B cell (primary cell): ENCODE measurements around the gene SRBD1. TPM values are rescaled to one million over a fixed set of nuclear protein-coding genes. Genes with fewer than 3 reads are reported as not detected.

Experiments
- ATAC-seq: fragments of 200-7000 bp; cut with Tn5 transposase; one replicate; pipeline ENCODE4 v1.10.0; 2021; ENCODE audit warnings: low read depth, mild to moderate bottlenecking, moderate number of reproducible peaks, moderate library complexity
- CTCF ChIA-PET: fragments of 350-600 bp; sonication (Branson Sonifier 250); formaldehyde crosslinking; loops from one replicate; lab custom pipeline; 2021; ENCODE audit warnings: antibody characterized with exemption, inconsistent platforms; lab: Charles Lee
- POLR2A ChIA-PET: fragments of 350-600 bp; sonication (Branson Sonifier 250); formaldehyde crosslinking; loops from one replicate; lab custom pipeline; 2021; ENCODE audit warnings: antibody characterized with exemption; lab: Charles Lee
- DNase-seq: peaks from one replicate; pipeline ENCODE4 v3.0.0; 2013
- H2AFZ ChIP-seq: 2 replicates; pipeline ENCODE4 v1.6.1; 2012; ENCODE audit warnings: mild to moderate bottlenecking, low read depth, low read length; ENCODE audit not compliant: insufficient read depth, poor library complexity, severe bottlenecking
- H3K27ac ChIP-seq, 2 donors: 1 replicate in 1 of 2; 2 replicates in 1 of 2; pipeline ENCODE4 v1.5.1; 2012 to 2013; ENCODE audit warnings: low read length in 2 of 2, mild to moderate bottlenecking in 2 of 2, moderate library complexity in 1 of 2
- H3K27me3 ChIP-seq, 4 experiments: fragments of 200-600 bp in 1 of 4; sonication (generic) in 1 of 4; replicated peaks in 1 of 4; 1 replicate in 2 of 4; 2 replicates in 2 of 4; pipeline versions ENCODE4 v1.6.1 to v1.7.0; 2013 to 2016; ENCODE audit warnings: low read length in 3 of 4, mild to moderate bottlenecking in 2 of 4, mixed read lengths in 1 of 4, moderate library complexity in 1 of 4; ENCODE audit not compliant: insufficient read depth in 4 of 4, control insufficient read depth in 3 of 4; ENCODE audit errors: control extremely low read depth in 1 of 4
- H3K36me3 ChIP-seq, 2 experiments: replicated peaks in 1 of 2; 1 replicate in 1 of 2; 2 replicates in 1 of 2; pipeline versions ENCODE4 v1.6.1 to v1.7.1; 2013; ENCODE audit warnings: low read length in 1 of 2; ENCODE audit not compliant: insufficient read depth in 2 of 2, control insufficient read depth in 1 of 2; ENCODE audit errors: control extremely low read depth in 1 of 2, extremely low read depth in 1 of 2
- H3K4me1 ChIP-seq, 2 donors: fragments of 200-600 bp in 1 of 2; sonication (generic) in 1 of 2; 1 replicate in 1 of 2; 2 replicates in 1 of 2; pipeline versions ENCODE4 v1.5.1 to v1.6.1; 2013 to 2017; ENCODE audit warnings: low read length in 2 of 2; ENCODE audit not compliant: control insufficient read depth in 2 of 2, insufficient read depth in 2 of 2
- H3K4me2 ChIP-seq: replicated peaks from 2 replicates; pipeline ENCODE3; 2012; ENCODE audit warnings: mild to moderate bottlenecking, low read depth, low read length; ENCODE audit not compliant: poor library complexity, severe bottlenecking
- H3K4me3 ChIP-seq, 5 experiments: fragments of 200-600 bp in 1 of 5; sonication (generic) in 1 of 5; 1 replicate in 3 of 5; 2 replicates in 2 of 5; pipeline versions ENCODE4 v1.5.1 to v1.7.0; 2011 to 2016; ENCODE audit warnings: low read length in 4 of 5, mild to moderate bottlenecking in 4 of 5, low read depth in 2 of 5, control low read depth in 1 of 5, moderate library complexity in 1 of 5; ENCODE audit not compliant: insufficient read depth in 1 of 5; ENCODE audit errors: control extremely low read depth in 1 of 5, extremely low read depth in 1 of 5
- H3K79me2 ChIP-seq: fragments of 200-600 bp; sonication (generic); one replicate; pipeline ENCODE4 v1.6.0; 2016; ENCODE audit warnings: low read length; ENCODE audit not compliant: control insufficient read depth, insufficient read depth
- H3K9ac ChIP-seq: fragments of 200-600 bp; sonication (generic); 2 replicates; pipeline ENCODE4 v1.6.1; 2017; ENCODE audit warnings: mild to moderate bottlenecking, low read length, moderate library complexity
- H3K9me3 ChIP-seq, 3 donors: one replicate each; pipeline versions ENCODE4 v1.6.1 to v1.7.1; 2013; ENCODE audit warnings: low read length in 2 of 3; ENCODE audit not compliant: control insufficient read depth in 2 of 3, insufficient read depth in 1 of 3; ENCODE audit errors: control extremely low read depth in 1 of 3
- H4K20me1 ChIP-seq: 2 replicates; pipeline ENCODE4 v1.6.0; 2012; ENCODE audit warnings: mild to moderate bottlenecking, low read length; ENCODE audit not compliant: insufficient read depth, control insufficient read depth, poor library complexity, severe bottlenecking
- H3K27ac Mint-ChIP-seq: one replicate; pipeline ENCODE4 v1.8.0; 2021; ENCODE audit warnings: mixed read lengths
- H3K27me3 Mint-ChIP-seq: one replicate; pipeline ENCODE4 v1.8.0; 2021; ENCODE audit warnings: mixed read lengths
- H3K4me1 Mint-ChIP-seq: one replicate; pipeline ENCODE4 v1.8.0; 2021; ENCODE audit warnings: mixed read lengths
- H3K4me3 Mint-ChIP-seq: one replicate; pipeline ENCODE4 v1.8.0; 2021; ENCODE audit warnings: mixed read lengths
- H3K9me3 Mint-ChIP-seq: one replicate; pipeline ENCODE4 v1.8.0; 2022; ENCODE audit warnings: mixed read lengths; ENCODE audit not compliant: insufficient read depth
- CTCF ChIP-seq: fragments of 200-600 bp; IDR thresholded peaks from one replicate; pipeline ENCODE4 v1.8.0; 2022; ENCODE audit warnings: antibody characterized with exemption, mild to moderate bottlenecking
- EZH2 ChIP-seq: IDR thresholded peaks from 2 replicates; pipeline ENCODE4 v1.6.1; 2012; ENCODE audit warnings: borderline replicate concordance, low read depth, mild to moderate bottlenecking, moderate library complexity, low read length; ENCODE audit not compliant: insufficient read depth, poor library complexity, severe bottlenecking
- WGBS: methylation state at CpG from one replicate; pipeline ENCODE4 v1.1.5; 2013; ENCODE audit warnings: missing lambda C conversion rate; ENCODE audit not compliant: insufficient coverage; 5-methylcytosine and 5-hydroxymethylcytosine counted together
- intact Hi-C: fragments of 100-400 bp; cut with micrococcal nuclease; formaldehyde crosslinking; loops from one replicate; pipeline ENCODE4 v1.10.0; 2022
- polyA plus RNA-seq: library from polyadenylated mRNA; depleted of rRNA; stranded (reverse); fragments of >200 nt; gene quantifications from 2 replicates; pipeline ENCODE4 v1.2.3, GENCODE V29; 2012
- total RNA-seq, 2 donors: library from RNA; stranded (reverse); fragments of 120-200 nt in 1 of 2; gene quantifications; 1 replicate in 1 of 2; 2 replicates in 1 of 2; pipeline versions ENCODE4 v1.2.3 to v1.2.4, GENCODE V29; 2013 to 2022

Gene SRBD1
- total and polyA plus RNA-seq, 2 donors (not counting 1 experiment from before 2014, with no cell fraction given): 6.2 to 27.1 TPM

- no peaks in the 10 kb centered on the region for H3K27me3 Mint-ChIP-seq
- peak overlapping the region; percentile 46 for H3K27ac Mint-ChIP-seq
- H3K4me1 Mint-ChIP-seq: peaks cover 26% of the 10 kb centered on the region
- no peaks in the 10 kb centered on the region for H3K27me3 ChIP-seq
- TF ChIP-seq EZH2: no peak
- CTCF ChIA-PET: no interaction called here
- H3K36me3 ChIP-seq: no peaks in the 10 kb centered on the region
- DNase-seq: no peak
- no peaks in the 10 kb centered on the region for H4K20me1 ChIP-seq
- no peak overlapping the region for H3K4me3 ChIP-seq
- no peaks in the 10 kb centered on the region for H3K9me3 ChIP-seq
- POLR2A ChIA-PET: no interaction called here
- no peaks in the 10 kb centered on the region for H3K9me3 Mint-ChIP-seq
- H3K4me1 ChIP-seq: peaks cover 13 to 16% of the 10 kb centered on the region in 2 donors
- intact Hi-C loops: no loop called here
- no peak overlapping the region for H3K27ac ChIP-seq
- ATAC-seq: no peak
- H3K4me3 Mint-ChIP-seq: peak overlapping the region; percentile 6
- no peak overlapping the region for H3K9ac ChIP-seq
- H2AFZ ChIP-seq: no peak overlapping the region
- peaks cover 31% of the 10 kb centered on the region for H3K79me2 ChIP-seq
- no CpG with 5 or more reads among the region's 2 CpGs for WGBS
- no peak overlapping the region for H3K4me2 ChIP-seq
These were observed 1.2 kb upstream of the SRBD1 start for GRCh38 chr2:45612285-45612684.

- Histone ChIP-seq H4K20me1 (peaks cover 5% of the 10 kb centered on the region), H3K4me3 (peak overlapping the region; percentile 73 to 96 (median 88)), H3K9me3 (no peaks in the 10 kb centered on the region), H3K27me3 (no peaks in the 10 kb centered on the region), H3K79me2 (peaks cover 46% of the 10 kb centered on the region), H3K36me3 (no peaks in the 10 kb centered on the region), H2AFZ (peak overlapping the region; percentile 90), H3K27ac (peak overlapping the region; percentile 90 to 93), H3K9ac (peak overlapping the region; percentile 85), H3K4me2 (peak overlapping the region; percentile 80), H3K4me1 (peaks cover 13 to 16% of the 10 kb centered on the region in 2 donors)
- DNase-seq: peak; percentile 72
- intact Hi-C loops: loop anchor here (1.0 to 2.0 kb wide), 4 partner anchors 41 to 1442 kb away; partner anchors contain the start of genes PPM1B and PRKCE
- WGBS: 0% methylated on average over 15 of the region's 23 CpGs
- CTCF ChIA-PET: interaction anchor here (0.7 to 1.2 kb wide), 3 partner anchors 25 to 43 kb away, joined by 3 to 4 read pairs (median 3); no protein-coding TSS in a partner anchor
- no peak for TF ChIP-seq CTCF
- TF ChIP-seq EZH2: no peak
- POLR2A ChIA-PET: interaction anchor here (0.6 kb wide), 1 partner anchor 261 kb away, joined by 5 read pairs; no protein-coding TSS in a partner anchor
- Mint-ChIP-seq H3K27me3 (no peaks in the 10 kb centered on the region), H3K4me3 (peak overlapping the region; percentile 95), H3K27ac (peak overlapping the region; percentile 93), H3K4me1 (peaks cover 26% of the 10 kb centered on the region), H3K9me3 (no peaks in the 10 kb centered on the region)
- ATAC-seq: peak; percentile 44
These were observed 617 bp downstream of the SRBD1 start for GRCh38 chr2:45610281-45611019.
